Left lung (tissue), 10 donors: ENCODE data around the gene FAM114A1. TPM values are rescaled to one million over a fixed set of nuclear protein-coding genes. Genes with fewer than 3 reads are reported as not detected.
"Not testable (repeated sequence)": the region's sequence is repeated elsewhere in the genome, so short reads cannot be mapped to it uniquely, and the experiment has no call there.

Experiments
- ATAC-seq: fragments of 200-7000 bp; cut with Tn5 transposase; one replicate; pipeline ENCODE4 v1.9.1; 2020; ENCODE audit warnings: moderate library complexity
- DNase-seq, 4 donors: peaks; one replicate each; pipeline ENCODE4 v3.0.0-alpha.2; 2013 to 2020
- H3K27ac ChIP-seq, 2 donors: fragments of 200-600 bp; sonication (generic) in 1 of 2; one replicate each; pipeline versions ENCODE4 v1.5.0 to v1.8.0; 2020 to 2021
- H3K27me3 ChIP-seq, 2 donors: fragments of 200-600 bp; sonication (generic) in 1 of 2; one replicate each; pipeline versions ENCODE4 v1.5.0 to v1.8.0; 2020 to 2021
- H3K36me3 ChIP-seq, 2 donors: fragments of 200-600 bp; sonication (generic) in 1 of 2; one replicate each; pipeline versions ENCODE4 v1.5.0 to v1.8.0; 2020 to 2021
- H3K4me1 ChIP-seq, 2 donors: fragments of 200-600 bp; one replicate each; pipeline ENCODE4 v1.8.0; 2021
- H3K4me3 ChIP-seq, 2 donors: fragments of 200-600 bp; sonication (generic) in 1 of 2; one replicate each; pipeline versions ENCODE4 v1.5.0 to v1.8.0; 2020 to 2021; ENCODE audit warnings: mild to moderate bottlenecking in 1 of 2
- H3K9me3 ChIP-seq, 2 donors: fragments of 200-600 bp; sonication (generic) in 1 of 2; one replicate each; pipeline versions ENCODE4 v1.5.0 to v1.8.0; 2020 to 2021
- intact Hi-C, 2 donors: fragments of 100-400 bp; cut with DNase I; formaldehyde crosslinking; loops; one replicate each; pipeline versions ENCODE4 v1.11.2 to v1.14.2; 2022
- polyA plus RNA-seq, 6 donors: library from polyadenylated mRNA; unstranded; fragments of 120-200 nt; gene quantifications; one replicate each; pipeline ENCODE4 v1.2.1, GENCODE V29; 2013; ENCODE audit not compliant: insufficient read length in 6 of 6
- total RNA-seq, 2 donors: library from RNA; stranded (reverse); fragmentation: NEBNext Ultra II Directional; extraction: Animal tissue kit (Norgen Biotek cat#: 25700); gene quantifications; one replicate each; pipeline ENCODE4 v1.2.1, GENCODE V29; 2021
- TF ChIP-seq, protein P1 (sequence below), 2 donors: fragments of 200-600 bp; sonication (generic) in 1 of 2; IDR thresholded peaks; one replicate each; pipeline versions ENCODE4 v1.5.0 to v1.8.0; 2021; ENCODE audit warnings: antibody characterized with exemption in 2 of 2
- donor health status: DM: no; HTN: yes; CAD: no.
- donor health status: DM: no; HTN: no; CAD: no.

Gene FAM114A1
- total and polyA plus RNA-seq, 8 donors, result 51.5 to 81.1 (median 62.4) TPM

DNA sequence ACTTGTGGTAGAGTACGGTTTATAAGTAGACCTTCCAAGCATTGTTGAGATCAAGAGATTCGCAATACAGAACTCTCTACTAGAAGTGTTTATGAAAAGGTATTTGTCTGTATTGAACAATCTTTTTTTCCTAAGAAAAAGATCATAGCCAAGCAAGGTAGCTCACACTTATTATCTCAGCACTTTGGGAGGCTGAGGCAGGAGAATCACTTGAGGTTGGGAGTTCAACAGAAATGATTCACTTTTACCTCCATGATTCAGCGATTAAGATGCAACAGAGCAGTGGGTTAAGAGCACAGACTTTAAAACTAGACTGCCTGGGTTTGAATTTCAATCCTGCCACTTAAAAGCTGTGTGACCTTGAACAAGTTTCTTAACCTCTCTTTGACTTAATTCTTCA lies 90.3 kb downstream of the FAM114A1 start:
- no peaks in the 10 kb centered on the region for H3K4me1 ChIP-seq
- ATAC-seq, result no peak
- TF ChIP-seq, protein P1, sequence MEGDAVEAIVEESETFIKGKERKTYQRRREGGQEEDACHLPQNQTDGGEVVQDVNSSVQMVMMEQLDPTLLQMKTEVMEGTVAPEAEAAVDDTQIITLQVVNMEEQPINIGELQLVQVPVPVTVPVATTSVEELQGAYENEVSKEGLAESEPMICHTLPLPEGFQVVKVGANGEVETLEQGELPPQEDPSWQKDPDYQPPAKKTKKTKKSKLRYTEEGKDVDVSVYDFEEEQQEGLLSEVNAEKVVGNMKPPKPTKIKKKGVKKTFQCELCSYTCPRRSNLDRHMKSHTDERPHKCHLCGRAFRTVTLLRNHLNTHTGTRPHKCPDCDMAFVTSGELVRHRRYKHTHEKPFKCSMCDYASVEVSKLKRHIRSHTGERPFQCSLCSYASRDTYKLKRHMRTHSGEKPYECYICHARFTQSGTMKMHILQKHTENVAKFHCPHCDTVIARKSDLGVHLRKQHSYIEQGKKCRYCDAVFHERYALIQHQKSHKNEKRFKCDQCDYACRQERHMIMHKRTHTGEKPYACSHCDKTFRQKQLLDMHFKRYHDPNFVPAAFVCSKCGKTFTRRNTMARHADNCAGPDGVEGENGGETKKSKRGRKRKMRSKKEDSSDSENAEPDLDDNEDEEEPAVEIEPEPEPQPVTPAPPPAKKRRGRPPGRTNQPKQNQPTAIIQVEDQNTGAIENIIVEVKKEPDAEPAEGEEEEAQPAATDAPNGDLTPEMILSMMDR (IDR thresholded peaks at IDR 0.05), result no peak
- no peaks in the 10 kb centered on the region for H3K27me3 ChIP-seq
- no peaks in the 10 kb centered on the region for H3K36me3 ChIP-seq
- H3K4me3 ChIP-seq, result no peak overlapping the region
- no peak for DNase-seq
- intact Hi-C loops, result no loop called here
- no peaks in the 10 kb centered on the region for H3K9me3 ChIP-seq
- no peak overlapping the region for H3K27ac ChIP-seq

DNA sequence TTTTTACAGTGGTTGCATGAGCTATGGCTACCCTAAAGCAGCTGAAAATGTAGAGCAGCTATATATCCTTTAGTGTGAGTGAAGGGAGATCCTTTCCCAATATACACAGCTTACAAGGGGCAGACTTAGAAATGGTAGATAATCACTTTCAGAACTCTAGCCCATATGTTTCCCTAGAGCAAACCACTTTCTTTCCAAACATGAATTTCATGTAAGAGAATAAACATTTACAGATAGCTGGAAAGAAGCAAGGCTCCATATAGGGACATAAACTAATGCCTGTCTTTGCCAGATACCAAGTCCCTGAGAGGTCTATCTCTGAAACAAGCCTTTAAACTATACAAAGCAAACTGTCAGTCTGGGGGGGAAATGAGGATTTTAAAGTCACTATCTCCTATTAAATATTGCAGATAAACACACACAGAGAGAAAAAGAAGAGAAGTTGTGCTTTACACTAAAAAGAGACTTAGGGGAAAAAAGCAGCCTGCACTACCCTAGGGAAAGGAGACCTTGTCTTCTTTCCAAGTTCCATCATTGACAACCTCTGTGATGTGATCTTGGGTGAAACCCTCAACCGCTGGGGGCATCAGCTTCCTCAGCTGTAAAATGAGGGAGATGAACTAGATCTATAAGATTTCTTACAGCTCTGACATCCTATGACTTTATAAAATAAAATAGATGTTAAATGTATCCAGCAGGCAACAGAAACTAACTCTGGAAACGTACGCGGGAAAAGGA lies 91.0 kb downstream of the FAM114A1 start:
- ATAC-seq, result no peak
- intact Hi-C loops, result no loop called here
- Histone ChIP-seq H3K27ac (no peak overlapping the region), H3K4me1 (no peaks in the 10 kb centered on the region), H3K4me3 (no peak overlapping the region), H3K9me3 (no peaks in the 10 kb centered on the region), H3K27me3 (no peaks in the 10 kb centered on the region), H3K36me3 (no peaks in the 10 kb centered on the region)
- TF ChIP-seq, protein P1 (IDR thresholded peaks at IDR 0.05), result no peak
- DNase-seq, result peak in 1 of 4 donors; percentile 20

DNA sequence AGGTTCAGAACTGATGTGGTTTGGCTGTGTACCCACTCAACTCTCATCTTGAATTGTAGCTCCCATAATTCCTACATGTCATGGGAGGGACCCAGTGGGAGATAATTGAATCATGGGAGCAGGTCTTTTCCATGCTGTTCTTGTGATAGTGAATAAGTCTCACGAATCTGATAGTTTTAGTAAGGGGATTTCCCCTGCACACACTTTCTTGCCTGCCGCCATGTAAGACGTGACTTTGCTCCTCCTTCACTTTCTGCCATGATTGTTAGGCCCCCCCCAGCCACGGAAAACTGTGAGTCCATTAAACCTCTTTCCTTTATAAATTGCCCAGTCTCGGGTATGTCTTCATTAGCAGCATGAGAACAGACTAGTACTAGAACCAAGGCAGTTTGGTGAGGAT lies 91.6 kb downstream of the FAM114A1 start:
- H3K4me3 ChIP-seq, H3K27me3 ChIP-seq, H3K9me3 ChIP-seq, H3K27ac ChIP-seq, H3K4me1 ChIP-seq, intact Hi-C loops, H3K36me3 ChIP-seq, ATAC-seq, DNase-seq: not testable (repeated sequence)

DNA sequence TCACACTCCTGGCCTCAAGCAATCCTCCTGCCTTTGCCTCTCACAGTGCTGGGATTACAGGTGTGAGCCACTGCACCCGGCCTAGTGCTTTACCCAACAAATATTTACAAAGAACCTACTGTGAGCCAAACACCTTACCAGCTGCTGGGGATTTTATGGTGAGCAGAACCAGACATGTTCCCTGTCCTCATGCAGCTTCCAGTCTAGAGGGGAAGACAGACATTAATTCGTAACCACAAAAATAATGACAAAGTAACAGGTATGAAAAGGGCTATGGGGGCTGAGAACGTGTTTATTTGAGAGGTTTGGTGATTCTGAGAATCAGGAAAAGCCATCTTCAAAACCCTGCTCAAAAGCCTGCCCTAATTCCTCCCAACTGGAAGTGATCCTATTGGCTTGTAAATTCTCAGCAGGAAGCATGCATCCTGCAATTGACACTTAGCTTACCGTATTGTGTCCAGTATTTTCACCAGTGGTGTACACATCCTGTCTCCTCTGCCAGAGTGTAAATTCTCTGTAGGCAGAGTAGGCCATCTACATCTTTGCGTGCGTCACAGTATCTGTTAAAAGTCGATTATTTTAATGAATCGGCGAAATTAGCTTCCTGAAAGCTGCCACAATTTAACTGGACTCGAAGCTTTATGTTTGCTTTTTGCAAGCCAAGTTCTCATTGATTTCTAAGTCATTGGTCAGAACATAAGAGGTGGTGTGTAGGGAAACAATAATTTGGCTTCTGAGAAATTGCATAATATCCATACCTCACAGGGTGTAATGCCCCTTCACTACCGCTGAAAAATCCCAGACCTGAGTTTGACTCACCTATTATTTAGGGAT lies 97.6 kb downstream of the FAM114A1 start:
- H3K9me3 ChIP-seq, result no peaks in the 10 kb centered on the region
- TF ChIP-seq, protein P1 (IDR thresholded peaks at IDR 0.05), result no peak
- ATAC-seq (no peak), DNase-seq (no peak)
- no peak overlapping the region for H3K4me3 ChIP-seq
- H3K27me3 ChIP-seq, result no peaks in the 10 kb centered on the region
- H3K4me1 ChIP-seq, result no peaks in the 10 kb centered on the region
- H3K27ac ChIP-seq, result no peak overlapping the region
- H3K36me3 ChIP-seq, result no peaks in the 10 kb centered on the region
- intact Hi-C loops, result no loop called here

DNA sequence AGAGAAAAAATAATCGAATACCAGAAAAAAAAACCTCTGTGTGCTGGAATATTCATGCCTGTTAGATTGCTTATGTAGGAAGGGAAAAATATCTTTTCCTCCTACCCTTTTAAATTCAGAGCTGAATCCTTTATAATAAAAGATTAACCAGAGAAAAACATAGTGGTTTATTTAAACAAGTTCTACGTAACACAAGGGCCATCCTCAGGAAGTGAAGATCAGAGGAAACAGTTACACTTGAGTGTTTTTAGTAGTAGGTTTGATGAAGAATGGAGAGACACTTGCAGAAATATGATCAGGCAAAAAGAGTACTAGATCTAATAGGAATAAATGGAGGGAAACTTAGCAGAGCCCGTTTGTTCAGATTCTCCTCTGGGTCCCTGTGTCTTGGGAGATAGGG lies 98.3 kb downstream of the FAM114A1 start:
- Histone ChIP-seq H3K36me3 (no peaks in the 10 kb centered on the region), H3K9me3 (no peaks in the 10 kb centered on the region), H3K27ac (no peak overlapping the region), H3K4me1 (no peaks in the 10 kb centered on the region), H3K4me3 (no peak overlapping the region), H3K27me3 (no peaks in the 10 kb centered on the region)
- DNase-seq (no peak), ATAC-seq (peak; percentile 15)
- intact Hi-C loops, result no loop called here
- TF ChIP-seq, protein P1 (IDR thresholded peaks at IDR 0.05), result no peak
